ENCODE measurements around the gene BLZF1. TPM values are rescaled to one million over a fixed set of nuclear protein-coding genes. Genes with fewer than 3 reads are reported as not detected.

BLZF1 gene
- total and polyA plus RNA-seq, 2 donors (not counting 1 experiment from before 2014, with no cell fraction given): 5.9 to 21.3 TPM

Other genes starting within 250 kb of the BLZF1 start
- gene NME7, start 398 bp upstream of the BLZF1 start, total RNA-seq: 13.1 and 14.3 TPM in 2 replicates
- gene NME7, start 398 bp upstream of the BLZF1 start, polyA plus RNA-seq: 3.3 and 8.7 TPM in 2 replicates
- not detected in 2 replicates for gene CCDC181, start 59.3 kb downstream of the BLZF1 start, total RNA-seq
- gene CCDC181, start 59.3 kb downstream of the BLZF1 start, polyA plus RNA-seq: not detected in 2 replicates
- 3.9 TPM in 2 replicates for gene SLC19A2, start 117.7 kb downstream of the BLZF1 start, total RNA-seq
- 1.5 and 4.2 TPM in 2 replicates for gene SLC19A2, start 117.7 kb downstream of the BLZF1 start, polyA plus RNA-seq
- 0.15 and 0.27 TPM in 2 replicates for gene F5, start 218.3 kb downstream of the BLZF1 start, total RNA-seq
- 0.01 and 0.06 TPM in 2 replicates for gene F5, start 218.3 kb downstream of the BLZF1 start, polyA plus RNA-seq